ENCODE results near the gene DENND5A. TPM values are rescaled to one million over a fixed set of nuclear protein-coding genes. Genes with fewer than 3 reads are reported as not detected.
"Not testable (repeated sequence)": the region's sequence is repeated elsewhere in the genome, so short reads cannot be mapped to it uniquely, and the experiment has no call there.

The DENND5A gene
- total RNA-seq, 4 donors from 2014 or later, result 103 to 135 (median 108) TPM

DNA sequence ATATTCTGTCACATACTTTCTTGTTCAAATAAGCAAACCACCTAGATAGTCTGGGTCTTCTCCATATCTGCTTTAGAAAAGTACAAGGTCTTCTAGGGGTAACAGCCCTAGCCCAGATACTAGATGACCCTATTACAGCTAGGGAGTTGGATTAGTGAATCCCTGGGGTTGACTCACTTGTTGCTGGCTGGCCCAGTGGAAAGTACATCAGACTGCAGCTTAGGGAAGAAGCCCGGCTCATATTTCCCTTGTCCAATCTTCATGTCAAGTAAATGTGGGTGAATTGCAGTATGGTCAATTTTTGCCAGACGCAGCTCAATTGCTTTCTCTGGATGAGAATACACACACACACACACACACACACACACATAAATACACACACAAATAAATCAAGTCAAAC is 94.7 kb downstream of the DENND5A start:
- no peak for DNase-seq (ENCODE audit: extremely low spot score)
- no peak overlapping the region for H3K27ac ChIP-seq (replicated peaks in 1 of 4)
- no peak for TF ChIP-seq EP300 (IDR thresholded peaks at IDR 0.05)
- no peak for TF ChIP-seq POLR2A (IDR thresholded peaks at IDR 0.05; ENCODE audit: low read depth)
- no peak for TF ChIP-seq CTCF (IDR thresholded peaks at IDR 0.05)
- no peak for TF ChIP-seq POLR2AphosphoS5 (IDR thresholded peaks at IDR 0.05)
- intact Hi-C loops (cut with DNase I), result loop anchor here (5.0 to 10.0 kb wide), 2 partner anchors 97 to 334 kb away; partner anchors contain the start of gene DENND5A
- H3K36me3 ChIP-seq, result peaks cover 5 to 60% (median 41%) of the 10 kb centered on the region in 4 donors
- H3K4me1 ChIP-seq, result no peaks in the 10 kb centered on the region
- no peak overlapping the region for H3K4me3 ChIP-seq
- 71% methylated on average over 2 of the region's 2 CpGs for WGBS
- no peaks in the 10 kb centered on the region for H3K9me3 ChIP-seq
- H3K27me3 ChIP-seq, result no peaks in the 10 kb centered on the region

GRCh38 chr11:9169595-9170295 is 95.4 kb downstream of the DENND5A start:
- H3K4me1 ChIP-seq, result no peaks in the 10 kb centered on the region
- H3K27me3 ChIP-seq, result no peaks in the 10 kb centered on the region
- no peak for TF ChIP-seq POLR2AphosphoS5 (IDR thresholded peaks at IDR 0.05)
- TF ChIP-seq CTCF (IDR thresholded peaks at IDR 0.05), result no peak
- no peak for TF ChIP-seq POLR2A (IDR thresholded peaks at IDR 0.05; ENCODE audit: low read depth)
- no peak for TF ChIP-seq EP300 (IDR thresholded peaks at IDR 0.05)
- intact Hi-C loops (cut with DNase I), result loop anchor here (5.0 to 10.0 kb wide), 2 partner anchors 98 to 335 kb away; partner anchors contain the start of gene DENND5A
- WGBS, result 73% methylated on average over 7 of the region's 7 CpGs
- peaks cover 5 to 67% (median 47%) of the 10 kb centered on the region in 4 donors for H3K36me3 ChIP-seq
- H3K4me3 ChIP-seq, result no peak overlapping the region
- no peaks in the 10 kb centered on the region for H3K9me3 ChIP-seq
- DNase-seq (ENCODE audit: extremely low spot score), result no peak
- no peak overlapping the region for H3K27ac ChIP-seq (replicated peaks in 1 of 4)

DNA sequence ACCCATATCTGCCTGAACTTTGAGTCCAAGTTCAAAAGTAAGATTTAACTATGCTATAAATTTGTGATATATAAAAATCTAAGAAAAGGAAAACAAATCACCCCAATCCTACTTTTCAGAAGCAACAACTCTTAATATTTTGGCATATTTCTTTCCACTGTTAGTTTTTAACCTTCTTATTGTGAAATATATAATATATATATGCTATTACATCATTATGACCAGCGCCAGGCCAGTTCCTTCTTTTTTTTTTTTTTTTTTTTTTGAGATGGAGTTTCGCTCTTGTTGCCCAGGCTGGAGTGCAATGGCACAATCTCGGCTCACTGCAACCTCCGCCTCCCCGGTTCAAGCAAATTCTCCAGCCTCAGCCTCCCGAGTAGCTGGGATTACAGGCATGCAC is 103.2 kb downstream of the DENND5A start:
- H3K27ac ChIP-seq (replicated peaks in 1 of 4); H3K9me3 ChIP-seq; H3K27me3 ChIP-seq; H3K4me3 ChIP-seq; intact Hi-C loops (cut with DNase I); H3K4me1 ChIP-seq; DNase-seq (ENCODE audit: extremely low spot score): not testable (repeated sequence)
- H3K36me3 ChIP-seq, result peaks cover 23 to 83% (median 61%) of the 10 kb centered on the region in 4 donors
- 83% methylated on average over 6 of the region's 6 CpGs for WGBS

DNA sequence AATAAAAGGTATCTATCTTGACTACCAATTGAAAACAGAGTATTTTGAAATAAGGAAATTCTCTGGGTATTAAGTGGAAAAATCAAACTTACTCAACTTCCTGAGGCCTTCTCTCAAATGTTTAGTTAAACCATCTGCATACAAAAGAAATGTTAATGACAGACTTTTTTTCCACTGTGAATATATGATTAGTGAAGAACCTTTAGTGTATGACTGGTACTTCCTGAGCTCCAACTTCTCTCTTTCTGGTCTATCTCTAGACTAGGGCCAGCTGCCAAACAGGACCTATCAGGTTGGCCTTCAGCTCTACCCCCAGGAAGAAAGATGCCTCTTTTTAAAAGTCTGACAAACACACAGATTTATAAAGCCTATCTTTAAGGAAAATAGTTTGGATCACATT is 105.0 kb downstream of the DENND5A start:
- no peaks in the 10 kb centered on the region for H3K9me3 ChIP-seq
- H3K36me3 ChIP-seq, result peaks cover 23 to 84% (median 55%) of the 10 kb centered on the region in 4 donors
- no peaks in the 10 kb centered on the region for H3K27me3 ChIP-seq
- no peaks in the 10 kb centered on the region for H3K4me1 ChIP-seq
- intact Hi-C loops (cut with DNase I), result no loop called here
- no peak for DNase-seq (ENCODE audit: extremely low spot score)
- TF ChIP-seq CTCF (IDR thresholded peaks at IDR 0.05), result no peak
- TF ChIP-seq POLR2A (IDR thresholded peaks at IDR 0.05; ENCODE audit: low read depth), result no peak
- no peak for TF ChIP-seq POLR2AphosphoS5 (IDR thresholded peaks at IDR 0.05)
- no peak for TF ChIP-seq EP300 (IDR thresholded peaks at IDR 0.05)
- H3K27ac ChIP-seq (replicated peaks in 1 of 4), result no peak overlapping the region
- no peak overlapping the region for H3K4me3 ChIP-seq

- no peaks in the 10 kb centered on the region for H3K4me1 ChIP-seq
- TF ChIP-seq EP300 (IDR thresholded peaks at IDR 0.05) (no peak), POLR2A (IDR thresholded peaks at IDR 0.05; ENCODE audit: low read depth) (no peak), CTCF (IDR thresholded peaks at IDR 0.05) (no peak), POLR2AphosphoS5 (IDR thresholded peaks at IDR 0.05) (no peak)
- no peak overlapping the region for H3K4me3 ChIP-seq
- no peak overlapping the region for H3K27ac ChIP-seq (replicated peaks in 1 of 4)
- DNase-seq (ENCODE audit: extremely low spot score), result no peak
- intact Hi-C loops (cut with DNase I), result no loop called here
- H3K36me3 ChIP-seq, result peaks cover 23 to 76% (median 49%) of the 10 kb centered on the region in 4 donors
- no peaks in the 10 kb centered on the region for H3K9me3 ChIP-seq
- no peaks in the 10 kb centered on the region for H3K27me3 ChIP-seq
Measured at GRCh38 chr11:9158898-9159391, 106.2 kb downstream of the DENND5A start.

Data from esophagus muscularis mucosa (tissue), 4 donors.